ENCODE measurements around the gene C11orf87.

The C11orf87 gene

DNA sequence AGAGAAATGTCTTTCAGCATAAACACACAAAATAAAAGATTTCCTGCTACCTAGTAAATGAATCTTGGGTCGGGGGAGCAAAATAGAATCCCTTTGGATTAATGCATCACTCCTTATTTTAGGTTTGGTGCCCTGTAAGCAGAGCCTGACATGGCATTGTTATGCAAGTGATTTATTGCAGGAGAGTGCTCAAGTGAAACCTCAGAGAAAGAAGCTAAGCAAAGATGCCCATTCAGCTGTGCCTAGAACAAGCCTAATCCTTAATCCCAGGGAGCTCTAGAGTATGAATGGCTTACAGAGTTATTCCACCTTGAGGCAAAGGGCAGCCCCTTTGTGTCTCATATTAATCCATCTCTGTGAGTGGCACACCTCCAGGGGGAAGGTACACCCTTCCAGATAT, 21.1 kb downstream of the C11orf87 start:
- Histone ChIP-seq H3K9me3 (ENCODE audit: control insufficient read depth in 2 of 2, low read length in 2 of 2) (peaks cover 0 to 3% of the 10 kb centered on the region in 2 donors), H3K36me3 (ENCODE audit: control insufficient read depth in 2 of 2, insufficient read depth in 2 of 2, low read length in 2 of 2) (no peaks in the 10 kb centered on the region), H3K4me1 (ENCODE audit: control insufficient read depth, insufficient read depth, low read length) (no peaks in the 10 kb centered on the region), H3K27ac (ENCODE audit: low read length) (no peak overlapping the region), H3K4me3 (ENCODE audit: low read length in 2 of 2) (no peak overlapping the region), H3K9ac (ENCODE audit: low read length in 2 of 2) (no peak overlapping the region), H3K27me3 (ENCODE audit: control insufficient read depth in 1 of 2, insufficient read depth in 2 of 2, low read length in 2 of 2) (no peaks in the 10 kb centered on the region)

DNA sequence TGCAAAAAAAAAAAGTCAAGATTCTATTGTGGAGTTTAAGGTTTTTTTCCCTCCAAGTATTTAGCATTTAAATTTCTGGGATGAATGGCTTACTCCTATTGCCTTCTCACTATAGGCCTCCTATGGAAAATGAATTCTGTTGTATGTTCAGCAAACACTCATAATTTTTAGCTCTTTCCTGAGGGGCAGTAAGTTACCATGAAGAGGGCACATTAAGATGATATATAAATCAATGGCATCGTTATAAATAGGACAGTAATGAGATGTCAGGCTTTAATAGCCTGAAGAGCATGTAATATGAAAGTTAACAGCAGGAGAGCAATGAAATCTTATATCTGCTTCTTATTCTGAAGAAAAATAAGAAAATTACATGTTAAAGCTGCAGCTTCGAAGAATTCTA, 32.9 kb downstream of the C11orf87 start:
- H3K36me3 ChIP-seq (ENCODE audit: control insufficient read depth in 2 of 2, insufficient read depth in 2 of 2, low read length in 2 of 2) = no peaks in the 10 kb centered on the region
- no peak overlapping the region for H3K4me3 ChIP-seq (ENCODE audit: low read length in 2 of 2)
- H3K4me1 ChIP-seq (ENCODE audit: control insufficient read depth, insufficient read depth, low read length) = no peaks in the 10 kb centered on the region
- no peaks in the 10 kb centered on the region for H3K27me3 ChIP-seq (ENCODE audit: control insufficient read depth in 1 of 2, insufficient read depth in 2 of 2, low read length in 2 of 2)
- H3K27ac ChIP-seq (ENCODE audit: low read length) = no peak overlapping the region
- no peak overlapping the region for H3K9ac ChIP-seq (ENCODE audit: low read length in 2 of 2)
- H3K9me3 ChIP-seq (ENCODE audit: control insufficient read depth in 2 of 2, low read length in 2 of 2) = no peaks in the 10 kb centered on the region

All from stomach smooth muscle (tissue), 2 donors.